Measurements from ENCODE around the gene RABAC1. TPM values are rescaled to one million over a fixed set of nuclear protein-coding genes. Genes with fewer than 3 reads are reported as not detected.

The RABAC1 gene
- total and polyA plus RNA-seq, 9 of the 15 experiments (the other 6 are each of a cell fraction or from before 2014, with no cell fraction given), result 2.4 to 28.1 (median 9.3) TPM

GRCh38 chr19:41959056-41960053, at the start of gene RABAC1 (continued):
- TF ChIP-seq ZNF184 (CRISPR knock-in tag; IDR thresholded peaks at IDR 0.05), result no peak
- no peak for TF ChIP-seq PML (IDR thresholded peaks at IDR 0.05; ENCODE audit: low read length)
- TF ChIP-seq NCOA6 (IDR thresholded peaks at IDR 0.05), result peak; percentile 67; the same call in 1 of the 2 replicates
- TF ChIP-seq ZNF57 (CRISPR knock-in tag; IDR thresholded peaks at IDR 0.05), result no peak
- no peak for TF ChIP-seq STAG1 (CRISPR knock-in tag; IDR thresholded peaks at IDR 0.05; ENCODE audit: borderline replicate concordance)
- TF ChIP-seq CCAR2 (IDR thresholded peaks at IDR 0.05; ENCODE audit: low read depth, low read length), result no peak
- TF ChIP-seq TRIM25 (IDR thresholded peaks at IDR 0.05; ENCODE audit: borderline replicate concordance), result no peak
- TF ChIP-seq GTF2F1 (IDR thresholded peaks at IDR 0.05; ENCODE audit: low read depth, low read length), result no peak
- peak; percentile 68 to 96 (median 91) for TF ChIP-seq YY1 (IDR thresholded peaks at IDR 0.05; ENCODE audit: borderline replicate concordance in 1 of 3, control insufficient read depth in 1 of 3, extremely low read depth in 1 of 3, insufficient read depth in 3 of 3, insufficient read length in 1 of 3, insufficient replicate concordance in 2 of 3, low read depth in 1 of 3, low read length in 2 of 3)
- no peak for TF ChIP-seq SETDB1 (IDR thresholded peaks at IDR 0.05; ENCODE audit: low read length)
- TF ChIP-seq TBL1XR1 (IDR thresholded peaks at IDR 0.05; ENCODE audit: low read length in 2 of 2), result peak in 1 of 2 experiments; percentile 28; a peak in 1 of 4 replicates
- TF ChIP-seq NKRF (IDR thresholded peaks at IDR 0.05; ENCODE audit: borderline replicate concordance), result no peak
- no peak for TF ChIP-seq ZNF589 (CRISPR knock-in tag; IDR thresholded peaks at IDR 0.05; ENCODE audit: low read depth)
- no peak for TF ChIP-seq TAF1 (IDR thresholded peaks at IDR 0.05; ENCODE audit: control insufficient read depth, extremely low read depth, insufficient read depth, low read length, severe bottlenecking)
- TF ChIP-seq FIP1L1 (IDR thresholded peaks at IDR 0.05; ENCODE audit: low read depth, low read length, poor library complexity, severe bottlenecking), result no peak
- no peak for TF ChIP-seq NR0B1 (IDR thresholded peaks at IDR 0.05; ENCODE audit: partially characterized antibody)
- TF ChIP-seq ZNF778 (CRISPR knock-in tag; IDR thresholded peaks at IDR 0.05), result no peak
- TF ChIP-seq CTBP1 (IDR thresholded peaks at IDR 0.05; ENCODE audit: borderline replicate concordance), result peak; percentile 37; the same call in 1 of the 2 replicates
- peak; percentile 98 for TF ChIP-seq VEZF1 (CRISPR knock-in tag; IDR thresholded peaks at IDR 0.05)
- no peak for TF ChIP-seq ZNF586 (CRISPR knock-in tag; conservative IDR thresholded peaks at IDR 0.05)
